Stimulated activated naive CD4-positive, alpha-beta T cell (primary cell): ENCODE results near the gene LENG1.
"Not testable (repeated sequence)": the region's sequence is repeated elsewhere in the genome, so short reads cannot be mapped to it uniquely, and the experiment has no call there.

ENCODE experiments used
- DNase-seq, 6 experiments: peaks; one replicate each; lab custom pipeline; 2025; lab: John Stamatoyannopoulos, UW

LENG1 gene

GRCh38 chr19:54159352-54160181 is at the start of gene LENG1:
Gene LENG1, minus strand, starts transcription at chr19:54159721. Its CDS starts 26 bp downstream, at chr19:54159695.
- peak; percentile 96 to 99 (median 99) for DNase-seq

GRCh38 chr19:54208784-54209057 is 49.2 kb upstream of the LENG1 start:
- no peak for DNase-seq

- DNase-seq, result peak in 4 of 6 experiments; percentile 10 to 59 (median 26)
Measured at GRCh38 chr19:54207983-54208783, 48.7 kb upstream of the LENG1 start.

GRCh38 chr19:54207676-54207982 is 48.1 kb upstream of the LENG1 start:
- no peak for DNase-seq

- not testable (repeated sequence) for DNase-seq
Measured at GRCh38 chr19:54207193-54207592, 47.7 kb upstream of the LENG1 start.

GRCh38 chr19:54206831-54207177 is 47.3 kb upstream of the LENG1 start:
- no peak for DNase-seq

- no peak for DNase-seq
Measured at GRCh38 chr19:54206030-54206830, 46.7 kb upstream of the LENG1 start.

- DNase-seq, result no peak
Measured at GRCh38 chr19:54204767-54205468, 45.4 kb upstream of the LENG1 start.

GRCh38 chr19:54203151-54203611 is 43.7 kb upstream of the LENG1 start:
- no peak for DNase-seq

- DNase-seq, result no peak
Measured at GRCh38 chr19:54201980-54202379, 42.5 kb upstream of the LENG1 start.

GRCh38 chr19:54201172-54201701 is 41.7 kb upstream of the LENG1 start:
- DNase-seq, result no peak

- no peak for DNase-seq
Measured at GRCh38 chr19:54199401-54199800, 39.9 kb upstream of the LENG1 start.

- DNase-seq, result no peak
Measured at GRCh38 chr19:54197121-54197520, 37.6 kb upstream of the LENG1 start.

GRCh38 chr19:54196536-54196935 is 37.0 kb upstream of the LENG1 start:
- DNase-seq, result no peak

- not testable (repeated sequence) for DNase-seq
Measured at GRCh38 chr19:54194463-54194862, 34.9 kb upstream of the LENG1 start.

- no peak for DNase-seq
Measured at GRCh38 chr19:54193011-54193410, 33.5 kb upstream of the LENG1 start.

GRCh38 chr19:54191811-54192453 is 32.4 kb upstream of the LENG1 start:
- DNase-seq, result no peak

GRCh38 chr19:54191011-54191810 is 31.7 kb upstream of the LENG1 start, which contains the start of gene TSEN34:
Gene TSEN34, plus strand, starts transcription at chr19:54191308. Its CDS starts 57 bp downstream, at chr19:54191365.
- peak in 5 of 6 experiments; percentile 89 to 99 (median 96) for DNase-seq

- peak; percentile 100 for DNase-seq
Measured at GRCh38 chr19:54190503-54191010, 31.0 kb upstream of the LENG1 start.
